Daoy (cell line): ENCODE measurements around the gene ABCA13. TPM values are rescaled to one million over a fixed set of nuclear protein-coding genes. Genes with fewer than 3 reads are reported as not detected.

Source experiments
- DNase-seq: peaks from one replicate; pipeline ENCODE4 v3.0.0-alpha.2; 2015; ENCODE audit warnings: low read depth
- total RNA-seq: library from RNA; depleted of rRNA; stranded (reverse); fragments of >200 nt; shearing (Covaris generic); gene quantifications from 2 replicates; pipeline ENCODE4 v1.2.3, GENCODE V29; 2014

The ABCA13 gene
- total RNA-seq, 1 experiment from 2014 or later = 0.06 TPM

- DNase-seq = no peak
Measured at GRCh38 chr7:48376263-48376662, 205.0 kb downstream of the ABCA13 start.

GRCh38 chr7:48380921-48381320 is 209.7 kb downstream of the ABCA13 start:
- no peak for DNase-seq

GRCh38 chr7:48381571-48381970 is 210.3 kb downstream of the ABCA13 start:
- no peak for DNase-seq

GRCh38 chr7:48384180-48384752 is 213.0 kb downstream of the ABCA13 start:
- no peak for DNase-seq

GRCh38 chr7:48387932-48388331 is 216.7 kb downstream of the ABCA13 start:
- DNase-seq = no peak

- no peak for DNase-seq
Measured at GRCh38 chr7:48388911-48389310, 217.7 kb downstream of the ABCA13 start.

- DNase-seq = no peak
Measured at GRCh38 chr7:48389977-48390376, 218.7 kb downstream of the ABCA13 start.

GRCh38 chr7:48390388-48391327 is 219.4 kb downstream of the ABCA13 start:
- no peak for DNase-seq

GRCh38 chr7:48398191-48398590 is 226.9 kb downstream of the ABCA13 start:
- no peak for DNase-seq

- DNase-seq = no peak
Measured at GRCh38 chr7:48402721-48403120, 231.5 kb downstream of the ABCA13 start.

GRCh38 chr7:48408731-48409130 is 237.5 kb downstream of the ABCA13 start:
- DNase-seq = no peak

GRCh38 chr7:48411619-48412018 is 240.4 kb downstream of the ABCA13 start:
- DNase-seq = no peak

GRCh38 chr7:48414011-48414732 is 242.9 kb downstream of the ABCA13 start:
- no peak for DNase-seq

GRCh38 chr7:48416327-48416908 is 245.2 kb downstream of the ABCA13 start:
- no peak for DNase-seq

- DNase-seq = no peak
Measured at GRCh38 chr7:48419401-48419800, 248.1 kb downstream of the ABCA13 start.

- DNase-seq = no peak
Measured at GRCh38 chr7:48420206-48420605, 248.9 kb downstream of the ABCA13 start.

- no peak for DNase-seq
Measured at GRCh38 chr7:48421357-48421756, 250.1 kb downstream of the ABCA13 start.

- no peak for DNase-seq
Measured at GRCh38 chr7:48424731-48425130, 253.5 kb downstream of the ABCA13 start.

- DNase-seq = no peak
Measured at GRCh38 chr7:48426331-48426965, 255.2 kb downstream of the ABCA13 start.

- DNase-seq = no peak
Measured at GRCh38 chr7:48426966-48427555, 255.8 kb downstream of the ABCA13 start.

- DNase-seq = no peak
Measured at GRCh38 chr7:48427671-48428070, 256.4 kb downstream of the ABCA13 start.
